T-helper 1 cell (primary cell): ENCODE data around the gene SIX3.

ENCODE experiments used
- DNase-seq, 5 donors: peaks; one replicate each; pipeline ENCODE4 v3.0.0-alpha.2; 2012 to 2020
- total RNA-seq, 4 donors: gene quantifications; one replicate each; lab custom pipeline; 2026; lab: John Stamatoyannopoulos, UW

The SIX3 gene
- total RNA-seq: 0 to 0.27 (median 0.04) reads per million in 4 donors

DNA sequence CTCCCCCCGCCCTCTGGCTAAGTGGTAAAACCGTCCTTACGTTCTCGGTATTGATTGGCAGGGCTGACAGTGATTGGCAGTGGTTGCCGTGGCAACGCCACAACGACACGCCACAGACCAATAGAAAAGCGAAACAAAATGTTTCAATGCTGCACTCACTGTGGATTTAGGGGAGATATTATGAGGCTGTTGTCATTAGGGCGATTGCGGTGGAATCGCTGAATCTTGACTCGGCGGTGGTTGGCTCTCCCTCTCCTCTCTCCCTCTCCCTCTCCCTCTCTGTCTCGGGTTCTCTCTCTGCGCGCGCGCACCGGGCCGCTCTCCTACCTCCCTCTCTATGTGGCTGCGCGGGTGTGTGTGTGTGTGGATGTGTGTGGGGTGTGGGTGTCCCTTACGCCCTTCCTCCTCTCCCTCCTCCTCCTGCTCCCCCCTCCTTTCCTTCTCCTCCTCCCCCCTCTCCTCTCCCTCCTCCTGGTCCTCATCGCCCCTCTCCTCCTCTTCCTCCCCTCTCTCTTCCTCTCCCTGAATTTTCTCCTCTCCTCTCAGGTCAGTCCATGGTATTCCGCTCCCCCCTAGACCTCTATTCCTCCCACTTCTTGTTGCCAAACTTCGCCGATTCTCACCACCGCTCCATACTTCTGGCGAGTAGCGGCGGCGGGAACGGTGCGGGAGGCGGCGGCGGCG is at the start of gene SIX3:
Gene SIX3, plus strand, starts transcription at position 152 of the 684 bp plus-strand sequence. Its CDS starts 403 bp downstream, at position 555.
- DNase-seq: peak in 2 of 5 donors; percentile 21 to 61

DNA sequence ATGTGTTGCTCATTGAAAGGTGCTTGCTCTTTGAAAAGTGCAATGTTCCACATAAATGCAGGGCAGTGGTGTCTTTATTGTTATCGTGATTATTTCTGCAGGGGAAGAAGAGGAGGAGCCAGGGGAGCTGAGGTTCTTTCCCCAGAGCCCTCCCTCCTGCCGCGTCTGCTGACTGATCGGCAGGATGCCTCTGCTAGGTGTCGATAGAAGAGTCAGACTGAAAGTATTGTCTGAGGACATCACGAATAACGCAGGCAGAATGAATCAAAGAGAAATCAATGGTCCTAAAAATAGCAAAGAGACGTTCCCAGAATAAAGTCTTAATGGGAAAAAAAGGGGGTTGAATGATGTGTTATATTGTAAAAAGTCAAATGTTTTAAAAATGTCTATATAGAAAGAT is 47.4 kb upstream of the SIX3 start:
- peak in 1 of 5 donors; percentile 42 for DNase-seq

DNA sequence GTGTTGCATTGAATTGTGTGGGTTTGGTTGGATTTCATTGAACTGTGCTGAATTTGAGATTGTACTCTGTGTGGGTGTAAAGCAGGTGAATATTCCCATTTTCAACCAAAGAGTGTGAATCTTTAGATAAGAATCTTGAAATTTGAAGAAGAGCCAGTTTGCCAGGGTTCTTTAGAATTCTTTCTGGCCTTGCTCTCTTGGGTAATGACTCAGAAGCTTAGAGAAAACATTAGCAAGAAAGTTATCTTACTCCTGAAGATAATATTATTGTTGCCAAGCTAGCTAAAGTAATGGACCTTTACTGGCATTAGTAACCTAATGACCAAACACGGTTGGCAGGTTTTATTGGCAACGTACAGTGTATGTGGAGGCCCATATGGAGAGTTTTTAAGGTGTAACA is 46.4 kb upstream of the SIX3 start:
- no peak for DNase-seq

DNA sequence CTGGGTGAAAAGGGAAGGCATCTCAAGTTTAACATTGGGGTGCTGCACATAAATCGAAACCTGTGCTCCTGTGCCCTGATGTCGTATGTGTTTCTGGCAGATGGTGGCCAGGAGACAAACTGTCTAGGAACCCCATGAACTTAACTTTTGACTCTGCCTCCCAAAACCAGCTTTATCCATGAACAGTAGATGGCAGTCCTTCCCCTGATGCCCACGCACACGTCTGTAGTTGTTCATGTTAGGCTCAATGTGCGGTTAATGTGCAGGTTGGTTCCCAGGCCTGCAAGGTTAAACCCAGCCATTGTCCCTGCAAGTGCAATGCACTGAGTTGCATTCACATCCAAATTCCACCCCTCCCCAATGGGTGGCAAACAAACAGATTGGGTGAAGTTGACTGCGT is 44.1 kb upstream of the SIX3 start:
- DNase-seq: no peak

DNA sequence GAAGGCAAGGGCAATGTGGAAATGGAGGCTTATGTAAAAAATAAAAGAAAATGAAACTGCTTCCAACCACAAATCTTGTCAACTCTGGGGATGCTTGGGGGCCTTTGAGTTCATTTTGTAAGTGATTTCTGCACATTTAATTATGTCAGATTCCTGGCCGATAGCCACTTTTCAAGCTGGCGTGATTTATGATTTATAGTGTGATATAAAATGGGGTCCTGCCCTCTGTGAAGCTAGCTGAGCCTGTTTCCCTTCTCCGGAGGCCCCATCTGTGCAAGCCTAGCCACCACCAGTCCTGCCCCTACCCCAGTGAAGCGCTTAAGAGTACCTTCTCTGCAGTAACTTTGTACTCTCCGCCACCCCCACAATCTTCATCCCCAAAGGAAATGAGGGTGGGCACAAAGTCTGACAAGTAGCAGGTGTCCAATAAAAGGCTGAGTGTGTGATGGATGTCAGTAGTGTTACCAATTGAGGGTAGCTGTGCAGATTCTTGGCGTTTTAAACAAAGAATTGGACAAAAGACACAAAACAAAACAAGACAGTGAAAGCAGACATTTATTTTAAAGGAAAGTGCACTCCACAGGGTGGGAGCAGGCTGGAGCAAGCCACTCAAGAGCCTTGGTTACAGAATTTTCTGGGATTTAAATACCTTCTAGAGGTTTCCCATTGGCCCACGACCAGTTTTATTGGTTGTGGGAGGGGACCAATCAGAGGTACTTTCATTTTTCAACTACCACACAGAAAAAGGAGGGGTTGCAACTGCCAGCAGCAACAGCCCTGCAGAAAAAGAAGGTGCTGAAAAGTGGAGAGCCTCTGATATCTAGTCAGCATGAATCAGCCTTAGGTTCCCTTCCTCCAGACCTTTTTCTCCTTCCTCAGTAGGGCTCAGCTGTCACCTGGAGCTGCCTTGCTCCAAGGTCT is 39.0 kb upstream of the SIX3 start:
- no peak for DNase-seq

DNA sequence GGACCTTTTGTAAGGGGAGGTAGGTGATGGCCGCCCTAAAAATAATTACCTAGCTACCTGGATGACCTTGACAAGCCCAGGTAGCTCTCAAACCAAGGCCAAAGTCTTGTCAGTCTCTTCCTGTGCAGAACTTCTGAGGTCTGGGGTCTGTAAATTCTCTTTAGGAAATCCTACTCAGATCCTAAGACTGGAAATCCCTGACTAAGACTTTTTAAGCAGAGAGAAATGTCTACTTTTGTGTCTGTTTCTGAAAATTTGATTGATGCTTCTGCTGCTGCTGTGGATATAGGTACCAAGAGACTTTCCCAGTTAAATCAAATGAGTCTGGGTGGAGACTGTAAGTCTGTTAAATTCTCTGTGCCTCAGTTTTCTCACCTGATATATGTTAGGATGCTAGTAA is 36.9 kb upstream of the SIX3 start:
- no peak for DNase-seq

DNA sequence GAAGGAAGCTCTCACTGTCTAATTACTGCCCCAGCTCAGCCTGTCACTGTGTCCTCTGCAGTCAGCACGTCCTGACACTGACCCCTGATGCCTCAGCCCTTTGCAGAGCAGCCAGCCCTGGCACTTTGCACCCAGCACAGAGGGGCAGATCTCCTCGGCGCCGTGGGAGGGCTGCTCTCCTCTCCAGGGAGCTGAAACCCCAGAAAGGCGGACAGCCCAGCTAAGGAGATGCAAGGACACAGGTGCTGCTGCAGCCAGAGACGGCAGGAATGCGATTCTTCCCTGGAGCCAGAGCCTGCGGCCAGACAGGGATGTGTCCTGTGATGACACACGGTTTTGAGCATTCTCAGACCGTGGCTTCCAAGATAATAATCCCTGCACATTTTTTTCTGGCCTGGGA is 34.5 kb upstream of the SIX3 start:
- DNase-seq: no peak

DNA sequence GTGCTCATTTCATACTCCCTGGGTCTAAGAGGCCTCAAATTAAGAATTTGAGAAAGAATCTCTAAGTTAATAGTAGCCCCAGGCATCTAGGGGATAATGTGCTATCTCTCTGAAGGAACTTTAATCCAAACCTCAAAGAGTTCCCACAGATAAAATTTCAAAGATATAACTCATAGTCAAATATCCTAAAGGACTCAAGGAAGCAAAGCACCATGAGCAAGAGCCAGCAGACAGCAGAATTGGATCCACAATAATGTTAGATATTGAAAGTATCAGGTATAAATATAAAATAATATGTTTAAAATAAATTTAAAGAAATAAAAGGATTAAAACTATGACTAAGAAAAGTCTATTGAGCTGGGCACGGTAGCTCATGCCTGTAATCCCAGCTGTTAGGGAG is 31.7 kb upstream of the SIX3 start:
- DNase-seq: no peak

DNA sequence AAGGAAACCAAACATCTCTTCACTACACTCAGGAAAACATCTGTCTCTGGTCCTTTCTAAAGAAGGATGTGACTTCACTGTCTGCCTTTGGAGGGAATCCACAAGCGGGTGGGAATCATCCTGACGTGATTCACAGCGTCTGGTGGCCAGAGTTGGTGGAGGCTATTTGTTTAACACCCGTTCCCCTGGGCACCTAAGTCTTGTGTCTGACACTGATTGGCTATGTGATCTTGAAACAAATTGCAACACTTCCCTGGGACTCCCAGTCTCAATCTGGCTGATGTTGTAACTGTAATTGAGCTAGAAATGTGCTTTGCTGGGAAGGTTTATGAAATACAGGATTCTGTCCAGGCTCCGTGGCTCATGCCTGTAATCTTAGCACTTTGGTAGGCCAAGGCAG is 28.8 kb upstream of the SIX3 start:
- DNase-seq: no peak

DNA sequence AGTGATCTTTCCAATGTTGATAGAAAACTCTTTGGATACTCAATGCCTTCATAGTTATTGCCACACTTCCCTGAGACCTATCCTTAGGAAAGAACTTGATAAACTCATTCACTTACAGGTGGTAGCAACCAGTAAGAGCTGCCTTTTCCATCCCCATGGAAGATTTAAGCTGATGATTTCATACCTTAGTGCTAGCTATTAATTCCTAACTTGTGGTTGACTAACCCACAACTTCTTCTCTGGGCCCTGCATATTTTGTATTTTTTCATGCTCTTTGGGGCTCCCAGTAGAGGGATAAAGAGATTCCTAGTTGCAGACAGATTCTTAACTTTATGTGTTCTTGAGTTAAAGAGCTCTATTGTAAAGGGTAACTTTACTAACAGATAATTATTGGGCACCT is 25.2 kb upstream of the SIX3 start:
- DNase-seq: no peak

DNA sequence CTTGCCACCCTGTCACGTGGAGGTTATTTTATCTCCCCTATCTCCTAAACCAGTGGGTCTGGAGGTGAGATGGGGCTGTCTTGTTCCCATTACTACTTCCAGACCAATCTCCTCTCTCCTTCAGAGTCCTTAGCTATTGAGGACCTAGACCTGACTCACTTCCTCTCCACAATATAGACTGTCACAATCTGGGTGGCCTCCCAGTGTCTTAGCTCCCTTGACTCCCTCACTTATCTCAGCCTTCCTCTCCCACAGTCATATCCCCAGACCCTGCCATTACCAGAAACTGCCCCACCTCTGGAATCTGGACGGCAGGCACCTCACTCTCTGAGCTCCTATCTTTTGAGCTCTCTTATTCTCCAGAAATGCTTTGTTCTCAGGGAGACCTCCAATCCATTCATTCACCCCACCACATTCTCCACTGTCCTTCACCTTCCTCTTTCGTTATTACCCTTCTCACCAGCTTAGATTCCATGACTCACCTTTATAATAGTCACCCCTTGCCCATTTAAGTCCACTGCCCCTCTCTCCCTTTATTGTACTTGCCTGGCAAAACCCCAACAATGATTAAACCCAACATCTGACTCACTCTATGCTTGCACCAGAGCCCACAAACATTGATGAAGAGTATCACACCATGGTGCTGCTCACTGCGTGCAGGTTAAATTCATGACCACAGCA is 23.3 kb upstream of the SIX3 start:
- DNase-seq: no peak

DNA sequence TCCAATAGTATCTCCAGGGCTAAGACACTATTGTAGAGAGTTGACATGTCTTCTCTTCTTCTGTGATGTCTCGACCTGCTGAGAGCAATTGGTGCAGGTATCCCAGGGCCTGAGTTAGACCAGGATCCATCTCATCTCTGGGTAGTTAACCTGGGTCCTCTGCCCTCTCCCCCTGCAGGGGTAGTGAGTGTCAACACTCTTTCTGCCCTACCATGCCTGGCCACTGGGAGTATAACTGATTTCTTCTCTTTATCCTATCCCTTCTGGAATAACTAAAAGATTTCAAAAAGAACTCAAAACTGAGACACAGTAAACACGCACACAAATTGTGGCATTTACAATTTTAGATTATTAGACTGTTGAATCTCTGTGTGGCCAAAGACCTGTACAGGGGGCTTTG is 20.8 kb upstream of the SIX3 start:
- DNase-seq: no peak

DNA sequence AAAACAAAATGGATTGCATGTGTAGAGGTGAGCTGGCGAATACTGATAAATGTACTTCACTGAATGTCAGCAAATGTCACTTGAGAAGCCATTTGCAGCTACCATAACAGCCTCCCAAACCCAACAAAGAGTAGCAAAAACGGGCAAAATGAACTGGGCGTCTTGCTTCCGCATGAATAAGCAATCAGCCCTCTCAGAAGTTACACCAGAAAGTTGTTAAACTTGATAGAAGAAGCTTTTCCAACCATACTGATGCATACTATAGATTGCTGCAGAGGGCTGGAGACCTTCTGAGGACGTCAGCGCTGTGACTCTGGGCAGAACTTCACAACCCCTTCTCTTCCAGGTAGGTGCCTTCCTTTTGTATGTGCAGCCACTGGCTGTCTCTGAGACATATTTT is 18.7 kb upstream of the SIX3 start:
- no peak for DNase-seq

DNA sequence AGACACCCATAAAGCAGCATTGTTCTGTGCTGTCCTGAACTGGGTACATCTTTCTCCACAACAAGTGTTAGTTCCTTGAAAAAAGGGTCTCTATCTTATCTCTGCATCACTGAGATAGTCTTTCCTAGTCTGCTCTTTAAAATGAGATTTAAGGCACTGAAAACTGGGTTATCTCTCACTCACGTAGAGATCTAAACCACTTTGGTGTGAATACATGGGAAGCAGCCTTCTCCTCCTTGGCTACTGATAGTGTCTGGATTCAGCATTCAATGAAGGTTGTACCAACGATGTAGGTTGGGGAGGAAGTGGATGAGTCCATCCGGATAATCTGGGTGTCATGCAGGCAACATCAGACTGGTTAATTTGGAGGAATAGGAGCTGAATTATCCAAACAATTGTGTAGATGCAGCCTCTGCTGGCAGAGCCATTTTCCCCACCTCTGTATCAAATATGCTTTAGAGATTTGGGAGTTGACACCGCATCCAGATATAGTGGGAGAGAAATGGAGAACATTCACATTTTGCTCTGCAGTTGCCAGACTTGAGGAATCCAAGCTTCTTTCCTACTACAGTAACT is 15.9 kb upstream of the SIX3 start:
- DNase-seq: no peak

DNA sequence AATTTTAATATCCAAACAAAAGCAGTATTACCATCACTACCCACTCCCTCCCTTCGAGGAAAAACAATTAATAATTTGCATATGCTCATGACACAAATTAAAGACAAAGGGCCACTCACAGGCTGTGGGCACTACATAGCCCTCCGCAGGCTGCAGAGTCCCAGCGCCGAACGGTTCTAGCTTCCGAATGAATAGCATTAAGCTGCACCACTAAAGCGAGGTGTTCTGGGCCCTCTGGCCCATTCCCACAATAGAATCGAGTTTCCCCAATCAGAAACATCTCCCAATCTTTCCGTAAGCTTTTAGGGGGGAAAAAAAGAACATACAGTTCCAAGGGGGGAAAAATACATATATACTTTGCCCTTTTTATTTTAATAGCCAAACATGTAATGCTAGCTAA is 14.5 kb upstream of the SIX3 start:
- DNase-seq: no peak

DNA sequence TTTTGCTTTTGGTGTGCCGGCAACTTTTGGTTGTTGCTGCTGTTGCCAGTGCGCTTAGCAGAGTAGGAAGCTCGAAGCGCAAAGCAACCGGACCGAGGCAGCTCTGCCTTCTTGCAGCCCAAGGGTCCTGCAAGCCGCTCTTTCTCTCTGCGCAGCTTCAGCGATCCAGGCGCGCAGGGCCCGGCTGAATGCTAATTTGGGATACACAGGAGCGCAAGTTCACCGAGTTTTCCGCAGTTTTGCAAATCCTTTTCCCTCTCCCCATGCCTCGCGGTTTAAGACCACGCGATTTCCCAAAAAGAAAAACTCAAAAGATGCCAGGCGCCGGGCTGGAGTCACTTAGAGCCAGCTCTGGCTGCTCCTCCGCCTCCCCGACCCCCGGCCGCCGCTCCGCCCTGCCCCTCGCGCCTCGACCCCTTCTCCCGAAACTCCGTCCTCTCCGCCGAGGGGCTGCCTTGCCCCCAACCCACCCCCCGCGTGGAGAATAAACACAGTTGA is 13.5 kb upstream of the SIX3 start:
- DNase-seq: no peak

DNA sequence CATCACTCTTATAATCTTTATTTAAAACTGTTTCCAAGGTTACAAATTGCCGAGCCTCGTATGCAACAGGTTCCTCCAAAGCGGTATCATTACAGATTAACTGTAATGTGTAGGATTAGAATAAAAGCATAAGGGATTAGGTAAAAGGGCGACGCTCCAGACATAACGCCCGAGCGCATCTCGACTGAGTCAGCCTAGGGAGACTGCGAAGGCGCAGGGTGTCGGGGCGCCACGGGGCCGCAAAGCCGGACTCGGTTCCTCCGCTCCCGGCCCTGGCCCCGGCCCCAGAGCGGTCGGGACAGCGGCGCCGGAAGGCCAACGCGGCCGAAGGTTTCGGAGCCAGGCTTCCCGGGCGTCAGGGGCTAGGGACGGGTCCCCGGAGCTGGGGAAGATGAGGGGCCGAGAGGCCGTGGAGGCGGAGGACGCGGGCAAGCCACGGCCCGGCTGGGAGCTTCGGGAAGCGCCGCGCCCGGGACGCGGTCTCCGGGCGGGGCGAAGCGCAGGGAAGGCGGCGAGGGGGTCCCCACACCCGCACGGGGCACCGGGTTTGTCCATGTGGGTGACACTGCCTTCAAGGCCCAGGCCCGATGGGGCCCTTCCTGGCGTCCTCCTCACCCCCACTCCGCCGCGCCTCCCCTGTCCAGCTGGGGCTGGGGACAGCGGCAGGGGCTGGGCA is 12.9 kb upstream of the SIX3 start:
- no peak for DNase-seq

DNA sequence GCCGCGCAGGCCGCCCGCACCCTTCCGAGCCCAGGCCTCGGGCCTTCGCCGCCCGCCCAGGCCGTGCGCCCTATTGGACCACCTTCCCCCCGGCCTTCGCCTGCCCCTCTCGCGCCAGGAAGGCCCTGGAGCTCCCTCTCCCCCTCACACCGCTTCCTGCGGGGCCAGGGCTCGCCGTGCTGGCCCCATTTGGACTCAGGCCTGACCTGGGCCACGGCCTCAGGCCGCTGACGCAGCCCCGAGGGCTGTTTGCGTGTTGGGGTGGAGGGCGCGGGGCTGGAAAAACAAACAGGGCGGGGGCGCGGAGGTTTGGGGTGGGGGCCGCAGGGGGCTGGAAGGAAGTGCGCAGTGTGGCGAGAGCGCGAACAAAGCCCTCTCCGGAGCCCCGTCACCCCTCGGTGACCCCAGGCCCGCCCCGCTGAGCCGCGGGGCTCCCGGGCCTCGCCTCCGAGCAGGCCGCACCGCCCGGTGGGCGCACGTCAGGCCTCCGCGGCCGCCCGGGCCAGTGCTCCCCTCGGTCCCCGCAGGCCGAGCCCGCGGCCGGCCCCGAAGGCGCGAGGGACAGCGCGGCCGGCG is 12.3 kb upstream of the SIX3 start:
- no peak for DNase-seq

DNA sequence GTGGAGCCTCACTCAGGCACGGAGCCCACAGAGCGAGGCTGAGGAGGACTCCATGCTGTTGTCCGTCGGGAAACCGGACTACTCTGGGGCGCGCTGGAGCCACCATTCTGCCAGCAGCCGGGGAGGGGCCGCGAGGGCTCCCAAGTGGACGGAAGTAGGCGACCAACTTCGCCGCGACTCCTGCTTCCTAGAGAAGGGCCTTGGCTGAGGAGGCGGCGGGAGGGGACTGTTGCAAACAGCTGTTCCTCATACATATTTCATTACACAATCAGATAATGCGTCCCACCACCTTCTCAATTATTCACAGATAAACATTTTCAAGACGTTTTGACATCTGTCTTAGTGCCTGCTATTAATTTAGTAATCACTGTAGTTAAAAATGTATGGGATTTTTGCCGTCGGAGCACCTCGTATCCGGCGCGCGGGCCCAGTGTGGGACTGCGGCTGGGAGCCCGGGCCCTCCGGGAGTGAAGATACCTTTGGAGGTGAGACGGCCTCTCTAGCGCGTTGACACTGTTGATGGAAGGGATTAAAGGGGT is 11.7 kb upstream of the SIX3 start:
- DNase-seq: no peak

DNA sequence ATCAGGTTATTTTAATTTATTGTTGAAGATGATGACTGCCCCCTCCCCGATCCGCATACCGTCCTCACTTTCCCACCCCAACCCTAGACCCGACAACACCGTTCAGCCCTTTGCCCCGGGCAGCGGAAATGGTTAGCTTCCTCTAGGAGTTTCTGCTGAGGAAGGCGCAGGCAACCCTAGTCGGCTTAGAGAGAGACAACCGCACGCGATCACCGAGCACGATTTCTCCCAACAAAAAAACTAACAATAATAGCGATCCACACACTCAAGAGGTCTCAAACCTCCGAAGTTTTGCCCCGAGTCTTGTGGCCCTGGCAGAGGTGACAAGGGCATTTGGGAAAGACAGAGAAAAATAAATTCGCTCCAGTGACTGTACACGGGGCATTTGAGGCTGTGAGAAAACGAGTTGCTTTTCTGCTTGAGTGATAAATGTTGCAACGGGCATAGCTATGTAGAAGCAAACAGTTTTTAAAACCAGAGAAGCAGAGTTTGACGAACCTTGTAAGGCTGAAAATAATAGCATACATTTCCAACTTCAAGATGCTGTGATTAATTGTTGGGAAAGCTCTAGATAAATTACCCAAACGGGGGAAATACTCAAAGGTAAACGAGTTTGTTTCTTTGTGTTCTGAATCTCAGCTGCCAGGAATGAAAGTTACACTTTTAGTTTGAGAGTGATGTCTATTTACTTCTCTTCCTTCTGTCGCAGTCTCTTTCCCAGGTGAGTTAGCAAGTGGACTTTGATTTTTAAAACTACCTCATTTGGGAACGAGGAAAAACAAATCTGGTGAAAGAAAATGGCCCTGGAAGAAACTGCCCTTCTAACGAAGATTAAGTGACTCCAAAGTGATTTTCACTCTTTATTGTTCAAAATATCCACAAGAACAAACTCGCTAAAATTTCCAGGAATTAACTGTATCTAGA is 11.0 kb upstream of the SIX3 start:
- no peak for DNase-seq
